H9 (cell line): ENCODE measurements around the gene SPRYD7. TPM values are rescaled to one million over a fixed set of nuclear protein-coding genes. Genes with fewer than 3 reads are reported as not detected.

Source experiments
- DNase-seq: peaks from one replicate; pipeline ENCODE4 v3.0.0-alpha.2; 2017
- H2AFZ ChIP-seq: one replicate; pipeline ENCODE4 v1.6.1; 2013; ENCODE audit warnings: mild to moderate bottlenecking, low read length, control low read depth, moderate library complexity
- H2AK5ac ChIP-seq: 2 replicates; pipeline ENCODE4 v1.6.1; 2013; ENCODE audit warnings: low read length, control low read depth, mixed read lengths; ENCODE audit not compliant: insufficient read length
- H2BK120ac ChIP-seq: one replicate; pipeline ENCODE4 v1.6.1; 2013; ENCODE audit warnings: low read depth, mild to moderate bottlenecking, low read length, control low read depth, inconsistent platforms; ENCODE audit not compliant: poor library complexity, severe bottlenecking
- H2BK12ac ChIP-seq: 2 replicates; pipeline ENCODE4 v1.6.1; 2013; ENCODE audit warnings: low read length, control low read depth, mixed read lengths, low read depth; ENCODE audit not compliant: insufficient read length
- H2BK15ac ChIP-seq: 2 replicates; pipeline ENCODE4 v1.6.1; 2013; ENCODE audit warnings: low read depth, low read length, control low read depth
- H2BK20ac ChIP-seq: one replicate; pipeline ENCODE4 v1.6.1; 2013; ENCODE audit warnings: low read depth, mild to moderate bottlenecking, low read length, control low read depth, inconsistent platforms; ENCODE audit not compliant: poor library complexity, severe bottlenecking
- H2BK5ac ChIP-seq: 2 replicates; pipeline ENCODE4 v1.6.1; 2013; ENCODE audit warnings: low read length, control low read depth, mixed read lengths; ENCODE audit not compliant: insufficient read length
- H3K14ac ChIP-seq: 2 replicates; pipeline ENCODE4 v1.6.1; 2013; ENCODE audit warnings: low read length, control low read depth; ENCODE audit not compliant: insufficient read depth
- H3K18ac ChIP-seq: 2 replicates; pipeline ENCODE4 v1.6.1; 2013; ENCODE audit warnings: low read depth, mild to moderate bottlenecking, mixed read lengths, low read length, control low read depth; ENCODE audit not compliant: insufficient read length
- H3K23ac ChIP-seq: 2 replicates; pipeline ENCODE4 v1.6.1; 2013; ENCODE audit warnings: low read length, control low read depth, mixed read lengths, low read depth; ENCODE audit not compliant: insufficient read length
- H3K23me2 ChIP-seq: 2 replicates; pipeline ENCODE4 v1.6.1; 2013; ENCODE audit warnings: low read depth, mild to moderate bottlenecking, mixed read lengths, low read length, control low read depth; ENCODE audit not compliant: insufficient read length, poor library complexity, severe bottlenecking
- H3K27ac ChIP-seq: 2 replicates; pipeline ENCODE4 v1.5.1; 2013; ENCODE audit warnings: low read length, control low read depth, mixed read lengths, low read depth; ENCODE audit not compliant: insufficient read length
- H3K27me3 ChIP-seq: 2 replicates; pipeline ENCODE4 v1.6.1; 2013; ENCODE audit warnings: low read length, control low read depth, inconsistent platforms; ENCODE audit not compliant: insufficient read depth
- H3K4ac ChIP-seq: 2 replicates; pipeline ENCODE4 v1.6.1; 2013; ENCODE audit warnings: low read depth, mild to moderate bottlenecking, control low read depth, inconsistent platforms, low read length, moderate library complexity
- H3K4me1 ChIP-seq: 2 replicates; pipeline ENCODE4 v1.6.1; 2013; ENCODE audit warnings: low read length, control low read depth, inconsistent platforms; ENCODE audit not compliant: insufficient read depth
- H3K4me2 ChIP-seq: 2 replicates; pipeline ENCODE4 v1.6.1; 2013; ENCODE audit warnings: low read length, control low read depth, mixed read lengths; ENCODE audit not compliant: insufficient read length, insufficient read depth
- H3K56ac ChIP-seq: 2 replicates; pipeline ENCODE4 v1.6.1; 2013; ENCODE audit warnings: low read depth, mild to moderate bottlenecking, mixed read lengths, low read length, control low read depth; ENCODE audit not compliant: insufficient read length
- H3K79me1 ChIP-seq: 2 replicates; pipeline ENCODE4 v1.6.1; 2013; ENCODE audit warnings: low read depth, mild to moderate bottlenecking, moderate library complexity, low read length, control low read depth, inconsistent platforms; ENCODE audit not compliant: insufficient read depth, poor library complexity, severe bottlenecking
- H3K79me2 ChIP-seq: 2 replicates; pipeline ENCODE4 v1.6.1; 2013; ENCODE audit warnings: low read length, control low read depth, inconsistent platforms; ENCODE audit not compliant: insufficient read depth
- H3K9ac ChIP-seq: 2 replicates; pipeline ENCODE4 v1.6.1; 2013; ENCODE audit warnings: low read length, control low read depth, mixed read lengths; ENCODE audit not compliant: insufficient read length; ENCODE audit errors: extremely low read depth
- H3K9me3 ChIP-seq: one replicate; pipeline ENCODE4 v1.6.1; 2013; ENCODE audit warnings: low read depth, low read length, inconsistent platforms; ENCODE audit not compliant: control insufficient read depth
- H3T11ph ChIP-seq: one replicate; pipeline ENCODE4 v1.6.1; 2013; ENCODE audit warnings: mild to moderate bottlenecking, low read length, control low read depth, inconsistent platforms
- H4K20me1 ChIP-seq: one replicate; pipeline ENCODE4 v1.6.1; 2013; ENCODE audit not compliant: control insufficient read depth, insufficient read length, insufficient read depth
- H4K5ac ChIP-seq: 2 replicates; pipeline ENCODE4 v1.6.1; 2013; ENCODE audit warnings: low read depth, mild to moderate bottlenecking, mixed read lengths, low read length, control low read depth; ENCODE audit not compliant: insufficient read length
- H4K8ac ChIP-seq: replicated peaks from 2 replicates; pipeline ENCODE4 v1.6.1; 2013; ENCODE audit warnings: low read length, control low read depth, mixed read lengths, low read depth; ENCODE audit not compliant: insufficient read length
- H4K91ac ChIP-seq: 2 replicates; pipeline ENCODE4 v1.6.1; 2013; ENCODE audit warnings: low read depth, mild to moderate bottlenecking, moderate library complexity, mixed read lengths, low read length, control low read depth; ENCODE audit not compliant: insufficient read length
- H3K27ac Mint-ChIP-seq, 3 experiments: 2 replicates in 2 of 3; 3 replicates in 1 of 3; pipeline ENCODE4 v1.8.0; 2020 to 2021; ENCODE audit warnings: mixed read lengths in 3 of 3, mild to moderate bottlenecking in 1 of 3, moderate library complexity in 1 of 3
- H3K27me3 Mint-ChIP-seq: 2 replicates; pipeline ENCODE4 v1.8.0; 2021; ENCODE audit warnings: low read depth, mild to moderate bottlenecking, moderate library complexity, mixed read lengths
- H3K36me3 Mint-ChIP-seq, 3 experiments: 2 replicates in 2 of 3; 3 replicates in 1 of 3; pipeline ENCODE4 v1.8.0; 2020 to 2021; ENCODE audit warnings: low read depth in 3 of 3, mixed read lengths in 3 of 3; ENCODE audit not compliant: insufficient read depth in 1 of 3
- H3K4me1 Mint-ChIP-seq, 2 experiments: 2 replicates each; pipeline ENCODE4 v1.8.0; 2020; ENCODE audit warnings: mixed read lengths in 2 of 2
- H3K4me3 Mint-ChIP-seq, 2 experiments: 2 replicates in 1 of 2; 3 replicates in 1 of 2; pipeline ENCODE4 v1.8.0; 2020 to 2021; ENCODE audit warnings: mild to moderate bottlenecking in 2 of 2, mixed read lengths in 2 of 2, moderate library complexity in 1 of 2
- H3K9me3 Mint-ChIP-seq, 2 experiments: 2 replicates in 1 of 2; 3 replicates in 1 of 2; pipeline ENCODE4 v1.8.0; 2020; ENCODE audit warnings: mild to moderate bottlenecking in 2 of 2, mixed read lengths in 2 of 2, moderate library complexity in 1 of 2
- CTCF ChIP-seq: fragments of 200-600 bp; sonication (generic); conservative IDR thresholded peaks from 3 replicates; pipeline ENCODE4 v1.8.0; 2021; ENCODE audit warnings: antibody characterized with exemption, mild to moderate bottlenecking
- total RNA-seq: library from RNA; stranded (reverse); gene quantifications from 2 replicates; pipeline ENCODE4 v1.2.1, GENCODE V29; 2021

SPRYD7 gene
- total RNA-seq, 1 experiment from 2014 or later: 1.8 TPM

GRCh38 chr13:49980266-49980665 is 44.1 kb upstream of the SPRYD7 start:
- Mint-ChIP-seq H3K4me1 (peaks cover 5 to 6% of the 10 kb centered on the region in 2 experiments), H3K4me3 (no peak overlapping the region), H3K36me3 (no peaks in the 10 kb centered on the region), H3K9me3 (no peaks in the 10 kb centered on the region), H3K27ac (no peak overlapping the region), H3K27me3 (peaks cover 4% of the 10 kb centered on the region; the same call in 1 of the 2 replicates)
- Histone ChIP-seq H4K8ac (no peak overlapping the region), H3K27me3 (no peaks in the 10 kb centered on the region), H3K27ac (no peak overlapping the region), H3K9ac (no peak overlapping the region), H4K20me1 (no peaks in the 10 kb centered on the region), H4K91ac (no peak overlapping the region), H3K4me2 (no peak overlapping the region), H2AFZ (no peak overlapping the region), H3K79me2 (no peaks in the 10 kb centered on the region), H3K79me1 (no peaks in the 10 kb centered on the region), H2BK20ac (no peak overlapping the region), H3K23me2 (no peaks in the 10 kb centered on the region), H3K9me3 (no peaks in the 10 kb centered on the region), H2BK15ac (no peak overlapping the region), H3K4me1 (no peaks in the 10 kb centered on the region), H3K18ac (no peak overlapping the region), H3K56ac (no peak overlapping the region), H2BK120ac (no peak overlapping the region), H3K14ac (no peak overlapping the region), H3K23ac (no peak overlapping the region), H3T11ph (no peak overlapping the region), H2AK5ac (no peak overlapping the region), H3K4ac (no peak overlapping the region), H2BK5ac (no peak overlapping the region), H2BK12ac (no peak overlapping the region), H4K5ac (no peak overlapping the region)
- no peak for DNase-seq
- no peak for TF ChIP-seq CTCF
